Measurements from ENCODE around the gene TENM4.

- no peak for TF ChIP-seq OSR1 (CRISPR knock-in tag; IDR thresholded peaks at IDR 0.05)
- TF ChIP-seq ZFP3 (CRISPR knock-in tag; IDR thresholded peaks at IDR 0.05), result no peak
- no peak for TF ChIP-seq ZFP30 (CRISPR knock-in tag; IDR thresholded peaks at IDR 0.05)
- TF ChIP-seq ZNF565 (CRISPR knock-in tag; conservative IDR thresholded peaks at IDR 0.05; ENCODE audit: low read depth), result no peak
- no peak for TF ChIP-seq PATZ1 (CRISPR knock-in tag; IDR thresholded peaks at IDR 0.05; ENCODE audit: borderline replicate concordance)
- TF ChIP-seq TOX (CRISPR knock-in tag; IDR thresholded peaks at IDR 0.05; ENCODE audit: borderline replicate concordance), result no peak
- no peak for TF ChIP-seq GLIS3 (CRISPR knock-in tag; IDR thresholded peaks at IDR 0.05)
- no peak for TF ChIP-seq CREB5 (CRISPR knock-in tag; IDR thresholded peaks at IDR 0.05; ENCODE audit: low read depth)
- no peak for TF ChIP-seq ARNTL (CRISPR knock-in tag; IDR thresholded peaks at IDR 0.05; ENCODE audit: borderline replicate concordance, low read depth)
- no peak for TF ChIP-seq CSDC2 (CRISPR knock-in tag; IDR thresholded peaks at IDR 0.05)
- no peak for TF ChIP-seq CSRNP3 (CRISPR knock-in tag; IDR thresholded peaks at IDR 0.05)
- TF ChIP-seq POU6F1 (CRISPR knock-in tag; IDR thresholded peaks at IDR 0.05; ENCODE audit: borderline replicate concordance, low read depth), result no peak
Observed at GRCh38 chr11:79264284-79264683, 176.5 kb downstream of the TENM4 start.
